Heart right ventricle (tissue), 16 donors: ENCODE measurements around the gene PLIN3. TPM values are rescaled to one million over a fixed set of nuclear protein-coding genes. Genes with fewer than 3 reads are reported as not detected.

Source experiments
- ATAC-seq, 8 donors: fragments of 200-7000 bp; cut with Tn5 transposase; one replicate each; pipeline ENCODE4 v1.9.1; 2020; ENCODE audit warnings: mild to moderate bottlenecking in 8 of 8, moderate library complexity in 8 of 8, moderate number of reproducible peaks in 1 of 8
- DNase-seq, 2 donors: peaks; one replicate each; pipeline ENCODE4 v3.0.0-alpha.2; 2020
- H3K27ac ChIP-seq, 10 donors: fragments of 200-600 bp; sonication (generic) in 2 of 10; one replicate each; pipeline versions ENCODE4 v1.5.0 to v1.8.0; 2020 to 2022; ENCODE audit warnings: mild to moderate bottlenecking in 3 of 10
- H3K27me3 ChIP-seq, 7 donors: fragments of 200-600 bp; one replicate each; pipeline ENCODE4 v1.8.0; 2021 to 2022; ENCODE audit warnings: mild to moderate bottlenecking in 2 of 7
- H3K36me3 ChIP-seq, 9 donors: fragments of 200-600 bp; sonication (generic) in 1 of 9; one replicate each; pipeline versions ENCODE4 v1.5.0 to v1.8.0; 2020 to 2022; ENCODE audit warnings: mild to moderate bottlenecking in 2 of 9
- H3K4me1 ChIP-seq, 9 donors: fragments of 200-600 bp; sonication (generic) in 1 of 9; one replicate each; pipeline versions ENCODE4 v1.5.0 to v1.8.0; 2020 to 2022; ENCODE audit warnings: mild to moderate bottlenecking in 4 of 9
- H3K4me3 ChIP-seq, 10 donors: fragments of 200-600 bp; sonication (generic) in 2 of 10; one replicate each; pipeline versions ENCODE4 v1.5.0 to v1.8.0; 2020 to 2022; ENCODE audit warnings: mild to moderate bottlenecking in 7 of 10, moderate library complexity in 2 of 10
- H3K9me3 ChIP-seq, 11 donors: fragments of 200-600 bp in 10 of 11; sonication (generic) in 2 of 11; one replicate each; pipeline versions ENCODE4 v1.5.0 to v1.8.0; 2013 to 2022; ENCODE audit warnings: mild to moderate bottlenecking in 2 of 11, control low read depth in 1 of 11, moderate library complexity in 1 of 11
- CTCF ChIP-seq, 9 donors: fragments of 200-600 bp; sonication (generic) in 2 of 9; IDR thresholded peaks; one replicate each; pipeline versions ENCODE4 v1.5.0 to v1.8.0; 2021 to 2022; ENCODE audit warnings: antibody characterized with exemption in 9 of 9, mild to moderate bottlenecking in 5 of 9, moderate library complexity in 1 of 9
- WGBS, 2 donors: extraction: QIAGEN DNeasy Blood & Tissue Kit; methylation state at CpG; one replicate each; pipeline ENCODE4 v1.1.7; 2013; ENCODE audit warnings: inconsistent platforms in 1 of 2; 5-methylcytosine and 5-hydroxymethylcytosine counted together
- intact Hi-C, 10 donors: fragments of 100-400 bp; cut with DNase I; formaldehyde crosslinking; loops; one replicate each; pipeline versions ENCODE4 v1.11.1 to v1.14.2; 2022
- long read RNA-seq, 3 donors: library from polyadenylated mRNA; unstranded; transcript quantifications; one replicate each; pipeline ENCODE4 v2.0.0, GENCODE V29; 2020 to 2021
- polyA plus RNA-seq, 2 donors: library from polyadenylated mRNA; stranded (reverse); fragments of 200-250 nt; gene quantifications; one replicate each; pipeline ENCODE4 v1.2.3, GENCODE V29; 2013
- total RNA-seq, 10 donors: library from RNA; stranded (reverse); fragmentation: NEBNext Ultra II Directional in 3 of 10; extraction: Animal tissue kit (Norgen Biotek cat#: 25700) in 3 of 10; gene quantifications; one replicate each; pipeline versions ENCODE4 v1.2.1 to v1.2.4, GENCODE V29; 2021 to 2023
- donor health status: Arrhythmogenic right ventricular cardiomyopathy.
- donor health status: ischemic (EF 13 %, LVEDD 7.1; RV severe dilation, severe dysfunction).
- donor health status: healthy with polysubstance abuse.
- donor health status: DM: no; HTN: yes; CAD: no.
- donor health status: DM: no; HTN: no; CAD: no.
- donor health status: ischemic (EF 25% LVEDD 6.9; RV normal size, moderate dysfunction).
- donor health status: ischemic (EF 25% LVEDD 5.7; RV mildly dilated, moderate dysfunction).
- donor health status: healthy.
- donor health status: DM: yes; HTN: yes; CAD: no.
- donor health status: Ischemic cardiomyopathy.
- donor health status: ischemic (EF 35%, LVEDD 5.7; RV mildly dilated, moderate dysfunction).
- donor health status: nonischemic (EF 11% LVEDD 7.7; RV severe dilation, severe dysfunction).
- donor health status: DM: yes; HTN: yes; CAD: no.
- donor health status: PGD.
- donor health status: ischemic (EF 29% LVEDD 5.4; RV normal size, mild dysfunction).
- donor health status: nonischemic (EF 23%, LVEDD 6.1; RV moderate dilation, normal function).

PLIN3 gene, protein sequence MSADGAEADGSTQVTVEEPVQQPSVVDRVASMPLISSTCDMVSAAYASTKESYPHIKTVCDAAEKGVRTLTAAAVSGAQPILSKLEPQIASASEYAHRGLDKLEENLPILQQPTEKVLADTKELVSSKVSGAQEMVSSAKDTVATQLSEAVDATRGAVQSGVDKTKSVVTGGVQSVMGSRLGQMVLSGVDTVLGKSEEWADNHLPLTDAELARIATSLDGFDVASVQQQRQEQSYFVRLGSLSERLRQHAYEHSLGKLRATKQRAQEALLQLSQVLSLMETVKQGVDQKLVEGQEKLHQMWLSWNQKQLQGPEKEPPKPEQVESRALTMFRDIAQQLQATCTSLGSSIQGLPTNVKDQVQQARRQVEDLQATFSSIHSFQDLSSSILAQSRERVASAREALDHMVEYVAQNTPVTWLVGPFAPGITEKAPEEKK
- 10 to 100 TPM; 16.3 to 52.9 (median 26.0) TPM for total RNA-seq
- polyA plus RNA-seq, result 10 to 100 TPM in 1 of 2 donors, 1 to 10 TPM in 1; 7.2 to 47.0 TPM
- long read RNA-seq, donor 1, transcript PLIN3-201 (8 exons, 2,333 nt), result major isoform, 86 of 100 reads
- long read RNA-seq, donor 1, partial matches to known transcripts, result 5 of 100 reads
- long read RNA-seq, donor 1, other reads (novel, unspliced or antisense), result 5 of 100 reads
- long read RNA-seq, donor 2, transcript PLIN3-202 (8 exons, 1,535 nt), result minor isoform, 9 of 148 reads
- long read RNA-seq, donor 2, transcript PLIN3-201 (8 exons, 2,333 nt), result major isoform, 117 of 148 reads
- long read RNA-seq, donor 2, partial matches to known transcripts, result 9 of 148 reads
- long read RNA-seq, donor 2, other reads (novel, unspliced or antisense), result 13 of 148 reads
- long read RNA-seq, donor 3, transcript PLIN3-201 (8 exons, 2,333 nt), result major isoform, 190 of 220 reads
- long read RNA-seq, donor 3, transcript PLIN3-202 (8 exons, 1,535 nt), result minor isoform, 6 of 220 reads
- long read RNA-seq, donor 3, partial matches to known transcripts, result 16 of 220 reads
- long read RNA-seq, donor 3, other reads (novel, unspliced or antisense), result 6 of 220 reads

DNA sequence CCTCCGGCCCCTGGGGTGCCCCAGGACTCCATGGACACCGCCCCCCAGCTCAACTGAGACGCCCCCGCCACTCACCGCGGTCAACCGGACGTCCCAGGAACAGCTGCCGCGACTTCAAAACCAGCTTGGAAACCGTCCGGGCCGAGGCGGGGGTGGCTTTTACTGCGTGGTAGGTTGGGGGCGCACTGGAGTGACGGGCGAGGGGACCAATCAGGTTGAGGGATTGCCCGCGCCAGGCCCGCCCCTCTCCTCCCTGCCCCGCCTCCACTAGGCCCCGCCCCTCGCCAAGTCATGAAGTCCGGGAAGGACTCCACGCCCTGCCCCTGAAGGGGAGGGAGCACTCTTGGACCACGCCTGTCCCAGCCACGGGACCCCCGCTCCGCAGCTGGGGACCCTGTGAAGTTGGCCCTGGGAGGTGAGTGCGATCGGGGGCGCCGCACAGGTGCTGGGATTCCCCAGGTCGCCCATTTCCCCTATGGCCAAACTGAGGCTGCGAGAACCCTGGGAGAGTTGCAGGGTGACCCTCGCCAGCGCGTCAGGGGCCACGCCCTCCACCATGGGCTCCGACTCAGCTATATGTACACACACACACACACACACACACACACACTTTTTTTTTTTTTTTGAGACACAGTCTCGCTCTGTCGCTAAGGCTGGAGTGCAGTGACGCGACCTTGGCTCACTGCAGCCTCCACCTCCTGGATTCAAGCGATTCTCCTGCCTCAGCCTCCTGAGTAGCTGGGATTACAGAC is at the start of gene PLIN3:
TSS of gene PLIN3 (minus strand) at position 134 of the 752 bp plus-strand sequence. CDS start 6,273 bp downstream, outside the sequence.
- peak within 1 kb of the TSS in 9 of 10 donors; percentile 67 to 97 (median 87) for H3K27ac ChIP-seq
- intact Hi-C loops, result loop anchor here in 2 of 10 donors (5.0 to 10.0 kb wide), 2 partner anchors 97 to 100 kb away; partner anchors contain the start of gene KDM4B (in 2 of the 2)
- DNase-seq (peak; percentile 98), ATAC-seq (peak; percentile 97 to 99 (median 98))
- peaks cover 0 to 10% (median 0%) of the 10 kb centered on the region in 9 donors for H3K36me3 ChIP-seq
- TF ChIP-seq CTCF (IDR thresholded peaks at IDR 0.05), result no peak
- H3K9me3 ChIP-seq, result no peaks in the 10 kb centered on the region
- H3K4me3 ChIP-seq, result peak within 1 kb of the TSS; percentile 70 to 99 (median 84)
- H3K27me3 ChIP-seq, result no peaks in the 10 kb centered on the region
- 5 to 6% methylated on average over 41 to 43 of the region's 46 CpGs for WGBS, 2 donors
- H3K4me1 ChIP-seq, result peaks cover 0 to 40% (median 8%) of the 10 kb centered on the region in 9 donors

DNA sequence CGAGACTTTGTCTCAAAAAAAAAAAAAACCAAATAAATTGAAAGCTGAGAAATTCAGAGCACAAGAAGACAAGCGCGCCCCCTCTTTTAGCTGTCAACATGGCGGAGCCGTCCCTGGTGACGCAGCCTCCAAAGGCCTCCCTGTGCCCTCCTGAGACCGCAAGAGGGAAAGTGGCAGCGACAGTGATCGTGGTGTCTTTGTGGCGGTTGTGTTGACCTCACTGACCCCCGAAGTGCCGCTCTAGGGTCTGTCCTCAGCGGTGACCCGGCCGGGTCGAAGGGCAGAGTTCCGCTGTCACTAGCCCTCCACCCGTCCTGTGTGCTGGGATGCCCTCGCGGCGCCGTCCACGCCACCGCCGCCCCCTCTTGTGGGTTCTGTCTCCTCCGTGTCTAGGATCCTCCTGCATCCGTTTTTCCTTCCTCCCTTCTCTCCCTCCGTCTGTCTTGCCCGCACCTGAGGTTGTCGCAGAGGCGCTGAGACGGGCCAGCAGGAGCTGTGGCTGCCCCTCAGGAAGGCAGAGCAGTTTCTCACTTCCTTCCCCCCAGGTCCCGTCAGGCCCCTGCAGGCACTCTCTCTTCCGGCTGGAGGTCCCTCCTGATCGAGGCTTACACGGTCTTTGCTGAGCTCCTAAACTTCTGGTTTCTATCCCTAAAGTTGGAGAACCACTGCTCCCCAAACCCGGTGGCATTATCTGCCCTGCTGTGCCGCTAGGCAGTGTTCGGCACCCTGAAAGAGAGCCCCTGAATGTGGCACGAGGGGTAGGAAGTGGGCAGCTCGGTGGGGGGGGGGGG is 49.0 kb upstream of the PLIN3 start:
- H3K27ac ChIP-seq, result peak overlapping the region in 2 of 10 donors; percentile 55 to 93
- peaks cover 0 to 7% (median 0%) of the 10 kb centered on the region in 9 donors for H3K36me3 ChIP-seq
- H3K4me1 ChIP-seq, result peaks cover 0 to 54% (median 7%) of the 10 kb centered on the region in 9 donors
- peak in 2 of 8 donors; percentile 16 to 42 for ATAC-seq
- TF ChIP-seq CTCF (IDR thresholded peaks at IDR 0.05), result no peak
- peak overlapping the region in 6 of 10 donors; percentile 29 to 64 (median 33) for H3K4me3 ChIP-seq
- H3K27me3 ChIP-seq, result no peaks in the 10 kb centered on the region
- no peak for DNase-seq
- 76 to 78% methylated on average over 41 of the region's 41 CpGs for WGBS, 2 donors
- no peaks in the 10 kb centered on the region for H3K9me3 ChIP-seq
- intact Hi-C loops, result no loop called here

DNA sequence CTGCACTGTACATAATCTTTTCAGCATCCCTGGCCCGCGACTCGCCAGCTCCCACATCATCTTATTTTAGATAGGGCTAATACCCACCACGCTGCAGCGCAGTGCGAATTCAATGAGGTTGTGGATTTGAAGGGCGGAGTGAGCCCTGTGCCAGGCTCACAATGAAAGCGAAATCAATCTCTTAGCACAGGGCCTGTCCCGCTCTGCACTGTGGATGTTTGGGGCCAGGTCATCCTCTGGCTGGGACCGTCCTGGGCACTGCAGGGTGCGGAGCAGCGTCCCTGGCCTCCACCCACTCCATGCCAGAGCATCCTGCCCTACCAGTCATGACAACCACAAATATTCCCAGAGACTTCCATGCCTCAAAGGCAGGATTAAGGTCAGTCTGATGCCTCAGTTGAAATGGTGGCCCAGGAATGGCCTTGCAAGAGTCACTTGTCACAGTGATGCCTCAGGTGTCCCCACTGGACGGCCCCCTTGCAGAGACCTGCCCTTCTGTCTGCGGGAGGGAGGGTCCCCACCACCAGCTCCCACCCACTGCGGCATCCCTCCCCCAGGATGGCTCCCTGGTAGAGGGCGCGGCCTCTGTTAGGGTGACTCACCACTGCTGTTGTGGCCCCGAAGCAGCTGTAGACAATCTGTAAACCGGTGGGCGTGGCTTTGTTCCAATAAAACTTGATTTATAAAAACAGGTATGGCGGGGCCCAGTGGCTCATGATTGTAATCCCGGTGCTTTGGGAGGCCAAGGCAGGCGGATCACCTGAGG is 47.5 kb upstream of the PLIN3 start:
- Histone ChIP-seq H3K36me3 (peaks cover 0 to 7% (median 0%) of the 10 kb centered on the region in 9 donors), H3K9me3 (no peaks in the 10 kb centered on the region), H3K4me3 (peak overlapping the region in 4 of 10 donors; percentile 17 to 64 (median 28)), H3K27me3 (no peaks in the 10 kb centered on the region), H3K4me1 (peaks cover 0 to 67% (median 19%) of the 10 kb centered on the region in 9 donors), H3K27ac (peak overlapping the region in 1 of 10 donors; percentile 93)
- DNase-seq (no peak), ATAC-seq (peak in 1 of 8 donors; percentile 29)
- TF ChIP-seq CTCF (IDR thresholded peaks at IDR 0.05), result no peak
- 82 to 84% methylated on average over 23 of the region's 23 CpGs for WGBS, 2 donors
- intact Hi-C loops, result loop anchor here in 7 of 10 donors (5.0 kb wide), 6 partner anchors 43 to 188 kb away; no protein-coding TSS in a partner anchor
